ENCODE results near the gene INAFM2.

Gene INAFM2

GRCh38 chr15:40340740-40341400, 17.4 kb downstream of the INAFM2 start, which contains the start of gene CCDC9B:
CCDC9B (minus strand) TSS chr15:40340939; CDS start chr15:40340819, 120 bp downstream.
- in situ Hi-C loops (cut with MboI; ENCODE audit: low sequenced_read_pairs), result no loop called here

GRCh38 chr15:40342416-40343320, 19.2 kb downstream of the INAFM2 start:
- in situ Hi-C loops (cut with MboI; ENCODE audit: low sequenced_read_pairs), result no loop called here

- in situ Hi-C loops (cut with MboI; ENCODE audit: low sequenced_read_pairs), result no loop called here
Measured at GRCh38 chr15:40343512-40343911, 20.0 kb downstream of the INAFM2 start.

GRCh38 chr15:40344217-40344616, 20.7 kb downstream of the INAFM2 start:
- in situ Hi-C loops (cut with MboI; ENCODE audit: low sequenced_read_pairs), result no loop called here

GRCh38 chr15:40344631-40345120, 21.2 kb downstream of the INAFM2 start:
- in situ Hi-C loops (cut with MboI; ENCODE audit: low sequenced_read_pairs), result no loop called here

GRCh38 chr15:40345225-40345866, 21.9 kb downstream of the INAFM2 start:
- in situ Hi-C loops (cut with MboI; ENCODE audit: low sequenced_read_pairs), result no loop called here

- in situ Hi-C loops (cut with MboI; ENCODE audit: low sequenced_read_pairs), result no loop called here
Measured at GRCh38 chr15:40345867-40346578, 22.5 kb downstream of the INAFM2 start.

GRCh38 chr15:40346579-40347558, 23.4 kb downstream of the INAFM2 start:
- in situ Hi-C loops (cut with MboI; ENCODE audit: low sequenced_read_pairs), result no loop called here

- in situ Hi-C loops (cut with MboI; ENCODE audit: low sequenced_read_pairs), result no loop called here
Measured at GRCh38 chr15:40347559-40348473, 24.3 kb downstream of the INAFM2 start.

GRCh38 chr15:40348474-40348870, 25.0 kb downstream of the INAFM2 start:
- in situ Hi-C loops (cut with MboI; ENCODE audit: low sequenced_read_pairs), result no loop called here

- in situ Hi-C loops (cut with MboI; ENCODE audit: low sequenced_read_pairs), result no loop called here
Measured at GRCh38 chr15:40349163-40349562, 25.7 kb downstream of the INAFM2 start.

GRCh38 chr15:40352281-40352901, 28.9 kb downstream of the INAFM2 start:
- in situ Hi-C loops (cut with MboI; ENCODE audit: low sequenced_read_pairs), result no loop called here

- in situ Hi-C loops (cut with MboI; ENCODE audit: low sequenced_read_pairs), result no loop called here
Measured at GRCh38 chr15:40353697-40354096, 30.2 kb downstream of the INAFM2 start.

GRCh38 chr15:40354408-40355171, 31.1 kb downstream of the INAFM2 start:
- in situ Hi-C loops (cut with MboI; ENCODE audit: low sequenced_read_pairs), result no loop called here

- in situ Hi-C loops (cut with MboI; ENCODE audit: low sequenced_read_pairs), result no loop called here
Measured at GRCh38 chr15:40355976-40356585, 32.6 kb downstream of the INAFM2 start.

- in situ Hi-C loops (cut with MboI; ENCODE audit: low sequenced_read_pairs), result no loop called here
Measured at GRCh38 chr15:40357246-40357645, 33.8 kb downstream of the INAFM2 start.

Measured in HL-60/S4 treated with retinoic acid at 250 ng/mL for 4 days and 3 days (cell line).